HepG2 (cell line): ENCODE measurements around the gene NLRP6. TPM values are rescaled to one million over a fixed set of nuclear protein-coding genes. Genes with fewer than 3 reads are reported as not detected.

Experiments used
- ARID3A ChIP-seq: IDR thresholded peaks from 2 replicates; pipeline ENCODE4 v1.6.1; 2012; ENCODE audit warnings: low read depth, low read length, improper control_type of control experiment
- BCL6 ChIP-seq: IDR thresholded peaks from 2 replicates; pipeline ENCODE4 v1.6.1; 2016; ENCODE audit warnings: missing genetic modification reagents, missing compliant biosample characterization
- CBFB ChIP-seq: sonication (generic); formaldehyde crosslinking; IDR thresholded peaks from 2 replicates; pipeline ENCODE4 v1.4.0; 2020; ENCODE audit warnings: missing genetic modification reagents
- E2F2 ChIP-seq: sonication (generic); formaldehyde crosslinking; IDR thresholded peaks from 2 replicates; pipeline ENCODE4 v1.4.0; 2020; ENCODE audit warnings: missing genetic modification reagents, borderline replicate concordance
- HDAC6 ChIP-seq: fragments of 200-600 bp; sonication (generic); IDR thresholded peaks from 2 replicates; pipeline ENCODE4 v1.7.0; 2017; ENCODE audit warnings: mild to moderate bottlenecking, antibody characterized with exemption, low read length, low read depth
- KDM6A ChIP-seq: IDR thresholded peaks from 2 replicates; pipeline ENCODE4 v1.6.1; 2016; ENCODE audit warnings: low read depth
- ZBTB7B ChIP-seq: sonication (generic); formaldehyde crosslinking; IDR thresholded peaks from 2 replicates; pipeline ENCODE4 v1.4.0; 2020; ENCODE audit warnings: missing genetic modification reagents
- ZFP82 ChIP-seq: sonication (generic); formaldehyde crosslinking; IDR thresholded peaks from 2 replicates; pipeline ENCODE4 v1.5.1; 2020; ENCODE audit warnings: mild to moderate bottlenecking, missing genetic modification reagents, borderline replicate concordance
- ZFP91 ChIP-seq: sonication (generic); formaldehyde crosslinking; IDR thresholded peaks from 2 replicates; pipeline ENCODE4 v1.9.0; 2022; ENCODE audit warnings: missing genetic modification reagents, mild to moderate bottlenecking, borderline replicate concordance
- ZNF556 ChIP-seq: sonication (generic); formaldehyde crosslinking; IDR thresholded peaks from 2 replicates; pipeline ENCODE4 v1.4.0; 2020; ENCODE audit warnings: mild to moderate bottlenecking, missing genetic modification reagents, borderline replicate concordance
- ZNF558 ChIP-seq: sonication (generic); formaldehyde crosslinking; IDR thresholded peaks from 2 replicates; pipeline ENCODE4 v1.9.0; 2022; ENCODE audit warnings: mild to moderate bottlenecking, missing genetic modification reagents, borderline replicate concordance
- ZNF749 ChIP-seq: sonication (generic); formaldehyde crosslinking; IDR thresholded peaks from 2 replicates; pipeline ENCODE4 v1.8.0; 2022; ENCODE audit warnings: mild to moderate bottlenecking, missing genetic modification reagents, moderate library complexity, borderline replicate concordance
- ZNF776 ChIP-seq: sonication (generic); formaldehyde crosslinking; IDR thresholded peaks from 2 replicates; pipeline ENCODE4 v1.4.0; 2020; ENCODE audit warnings: mild to moderate bottlenecking, missing genetic modification reagents
- ZNF780A ChIP-seq: sonication (generic); formaldehyde crosslinking; IDR thresholded peaks from 2 replicates; pipeline ENCODE4 v1.8.0; 2022; ENCODE audit warnings: mild to moderate bottlenecking, missing genetic modification reagents, moderate library complexity
- ZNF790 ChIP-seq: sonication (generic); formaldehyde crosslinking; IDR thresholded peaks from 2 replicates; pipeline ENCODE4 v1.8.0; 2022; ENCODE audit warnings: missing genetic modification reagents, mild to moderate bottlenecking, borderline replicate concordance
- ZSCAN22 ChIP-seq: sonication (generic); formaldehyde crosslinking; IDR thresholded peaks from 2 replicates; pipeline ENCODE4 v1.4.0; 2020; ENCODE audit warnings: mild to moderate bottlenecking, missing genetic modification reagents
- polyA plus RNA-seq, 8 experiments: library from polyadenylated mRNA; depleted of rRNA in 3 of 8; stranded (reverse) in 7 of 8; unstranded in 1 of 8; fragments of >200 nt; fragmentation: Illumina TruSeq in 4 of 8; extraction: Trizol in 4 of 8; gene quantifications; 2 replicates each; pipeline versions ENCODE4 v1.2.1 to v1.2.3, GENCODE V29; 2011 to 2016; ENCODE audit warnings: low read depth in 4 of 8, missing spikeins in 1 of 8, mixed read lengths in 1 of 8; ENCODE audit not compliant: insufficient read depth in 1 of 8
- total RNA-seq, 5 experiments: library from RNA; depleted of rRNA; stranded (reverse); fragments of >200 nt; fragmentation: Illumina TruSeq; extraction: Trizol; gene quantifications; 2 replicates each; pipeline ENCODE4 v1.2.3, GENCODE V29; 2016; ENCODE audit warnings: low read depth in 1 of 5
- TF ChIP-seq, protein P1 (sequence below): sonication (generic); formaldehyde crosslinking; IDR thresholded peaks from 2 replicates; pipeline ENCODE4 v1.4.0; 2020; ENCODE audit warnings: missing genetic modification reagents
- TF ChIP-seq, protein P2 (sequence below): IDR thresholded peaks from 2 replicates; pipeline ENCODE4 v1.6.1; 2016; ENCODE audit warnings: missing compliant biosample characterization, missing genetic modification reagents, borderline replicate concordance
- TF ChIP-seq, protein P3 (sequence below): sonication (generic); formaldehyde crosslinking; IDR thresholded peaks from 2 replicates; pipeline ENCODE4 v1.4.0; 2020; ENCODE audit warnings: missing genetic modification reagents

The NLRP6 gene
- total and polyA plus RNA-seq, 2 of the 13 experiments (the other 11 are each of a cell fraction or from before 2014, with no cell fraction given): not detected

- TF ChIP-seq ZNF776 (CRISPR knock-in tag): no peak
- no peak for TF ChIP-seq ZSCAN22
- TF ChIP-seq BCL6 (CRISPR knock-in tag): no peak
- TF ChIP-seq ZNF556 (CRISPR knock-in tag): no peak
- no peak for TF ChIP-seq HDAC6
- TF ChIP-seq ZFP91 (CRISPR knock-in tag): peak; percentile 4; the same call in 1 of the 2 replicates
- TF ChIP-seq ZNF790 (CRISPR knock-in tag): 0 out of 2 replicates have a peak, but pooled peaks have one; percentile 47
- TF ChIP-seq KDM6A (CRISPR knock-in tag): no peak
- TF ChIP-seq, protein P1, sequence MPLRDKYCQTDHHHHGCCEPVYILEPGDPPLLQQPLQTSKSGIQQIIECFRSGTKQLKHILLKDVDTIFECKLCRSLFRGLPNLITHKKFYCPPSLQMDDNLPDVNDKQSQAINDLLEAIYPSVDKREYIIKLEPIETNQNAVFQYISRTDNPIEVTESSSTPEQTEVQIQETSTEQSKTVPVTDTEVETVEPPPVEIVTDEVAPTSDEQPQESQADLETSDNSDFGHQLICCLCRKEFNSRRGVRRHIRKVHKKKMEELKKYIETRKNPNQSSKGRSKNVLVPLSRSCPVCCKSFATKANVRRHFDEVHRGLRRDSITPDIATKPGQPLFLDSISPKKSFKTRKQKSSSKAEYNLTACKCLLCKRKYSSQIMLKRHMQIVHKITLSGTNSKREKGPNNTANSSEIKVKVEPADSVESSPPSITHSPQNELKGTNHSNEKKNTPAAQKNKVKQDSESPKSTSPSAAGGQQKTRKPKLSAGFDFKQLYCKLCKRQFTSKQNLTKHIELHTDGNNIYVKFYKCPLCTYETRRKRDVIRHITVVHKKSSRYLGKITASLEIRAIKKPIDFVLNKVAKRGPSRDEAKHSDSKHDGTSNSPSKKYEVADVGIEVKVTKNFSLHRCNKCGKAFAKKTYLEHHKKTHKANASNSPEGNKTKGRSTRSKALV (CRISPR knock-in tag): no peak; the same call in 1 of the 2 replicates
- TF ChIP-seq ZNF749 (CRISPR knock-in tag): no peak
- 0 out of 2 replicates have a peak, but pooled peaks have one; percentile 33 for TF ChIP-seq CBFB
- TF ChIP-seq ZBTB7B (CRISPR knock-in tag): peak; percentile 62; the same call in 1 of the 2 replicates
- no peak; the same call in 1 of the 2 replicates for TF ChIP-seq ZFP82 (CRISPR knock-in tag)
- no peak for TF ChIP-seq ZNF780A (CRISPR knock-in tag)
- 0 out of 2 replicates have a peak, but pooled peaks have one; percentile 57 for TF ChIP-seq E2F2 (CRISPR knock-in tag)
- TF ChIP-seq ZNF558 (CRISPR knock-in tag): no peak; the same call in 1 of the 2 replicates
- no peak for TF ChIP-seq ARID3A
- TF ChIP-seq, protein P2, sequence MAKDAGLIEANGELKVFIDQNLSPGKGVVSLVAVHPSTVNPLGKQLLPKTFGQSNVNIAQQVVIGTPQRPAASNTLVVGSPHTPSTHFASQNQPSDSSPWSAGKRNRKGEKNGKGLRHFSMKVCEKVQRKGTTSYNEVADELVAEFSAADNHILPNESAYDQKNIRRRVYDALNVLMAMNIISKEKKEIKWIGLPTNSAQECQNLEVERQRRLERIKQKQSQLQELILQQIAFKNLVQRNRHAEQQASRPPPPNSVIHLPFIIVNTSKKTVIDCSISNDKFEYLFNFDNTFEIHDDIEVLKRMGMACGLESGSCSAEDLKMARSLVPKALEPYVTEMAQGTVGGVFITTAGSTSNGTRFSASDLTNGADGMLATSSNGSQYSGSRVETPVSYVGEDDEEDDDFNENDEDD: peak; percentile 40; the same call in 1 of the 2 replicates
- TF ChIP-seq, protein P3, sequence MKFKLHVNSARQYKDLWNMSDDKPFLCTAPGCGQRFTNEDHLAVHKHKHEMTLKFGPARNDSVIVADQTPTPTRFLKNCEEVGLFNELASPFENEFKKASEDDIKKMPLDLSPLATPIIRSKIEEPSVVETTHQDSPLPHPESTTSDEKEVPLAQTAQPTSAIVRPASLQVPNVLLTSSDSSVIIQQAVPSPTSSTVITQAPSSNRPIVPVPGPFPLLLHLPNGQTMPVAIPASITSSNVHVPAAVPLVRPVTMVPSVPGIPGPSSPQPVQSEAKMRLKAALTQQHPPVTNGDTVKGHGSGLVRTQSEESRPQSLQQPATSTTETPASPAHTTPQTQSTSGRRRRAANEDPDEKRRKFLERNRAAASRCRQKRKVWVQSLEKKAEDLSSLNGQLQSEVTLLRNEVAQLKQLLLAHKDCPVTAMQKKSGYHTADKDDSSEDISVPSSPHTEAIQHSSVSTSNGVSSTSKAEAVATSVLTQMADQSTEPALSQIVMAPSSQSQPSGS (CRISPR knock-in tag): no peak; the same call in 1 of the 2 replicates
Measured at GRCh38 chr11:235997-236773, 42.0 kb upstream of the NLRP6 start, which contains the start of gene SIRT3 (continued).
